ENCODE data around the gene LONRF2.
"Not testable (repeated sequence)": the region's sequence is repeated elsewhere in the genome, so short reads cannot be mapped to it uniquely, and the experiment has no call there.

Gene LONRF2

DNA sequence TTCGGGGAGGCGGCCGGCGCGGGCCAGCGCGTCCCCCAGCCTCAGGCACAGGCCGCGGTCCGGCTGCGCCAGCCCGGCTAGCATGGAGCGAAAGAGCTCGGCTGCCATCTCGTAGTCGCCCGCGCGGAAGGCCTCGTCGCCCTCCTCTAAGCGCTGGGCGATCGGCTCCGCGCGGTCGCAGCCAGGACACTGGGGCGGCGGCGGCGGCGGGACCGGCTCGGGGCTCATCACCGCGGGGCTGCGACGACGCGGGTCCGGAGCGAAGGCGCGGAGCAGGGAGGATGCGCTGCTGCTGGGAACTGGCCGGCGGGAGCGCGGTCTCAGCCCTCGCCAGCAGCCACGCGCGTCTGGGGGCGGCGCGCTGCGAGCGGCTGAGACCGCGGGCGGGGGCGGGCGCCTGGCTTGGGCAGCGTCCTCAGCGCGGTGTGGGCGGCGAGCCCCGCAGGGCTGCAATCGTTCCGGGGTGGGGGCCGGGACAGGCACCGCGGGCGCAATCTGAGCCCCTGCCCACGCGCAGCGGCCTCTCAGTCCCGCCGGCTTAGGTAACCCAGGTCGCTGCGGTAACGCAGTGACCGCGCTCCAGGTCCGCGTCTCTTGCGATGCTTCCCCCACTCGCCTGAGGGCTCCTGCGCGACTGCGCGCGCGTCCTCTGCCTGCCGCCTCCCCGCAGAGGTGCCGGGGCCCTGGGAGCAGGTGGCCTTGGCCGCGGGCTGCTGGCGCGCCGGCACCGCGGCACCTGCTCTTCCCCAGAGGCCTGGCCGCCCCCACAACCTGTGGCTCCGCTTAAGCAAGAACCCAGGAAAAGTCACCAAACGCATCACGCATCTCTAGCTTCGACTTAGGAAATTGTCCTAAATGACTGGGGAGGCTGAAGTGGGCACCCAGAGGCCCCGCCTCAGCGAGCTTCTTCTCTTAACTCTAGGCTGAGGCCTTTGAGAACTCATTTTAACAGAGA lies at the start of gene LONRF2:
LONRF2 (minus strand) TSS at position 636 of the 955 bp plus-strand sequence; CDS start at position 228, 408 bp downstream.
- peaks cover 2% of the 10 kb centered on the region for H3K4me1 Mint-ChIP-seq (ENCODE audit: low read depth)
- no peak within 1 kb of the TSS for H3K27ac Mint-ChIP-seq
- peak within 1 kb of the TSS; percentile 66 for H3K4me3 Mint-ChIP-seq
- peaks cover 66% of the 10 kb centered on the region for H3K27me3 Mint-ChIP-seq (ENCODE audit: low read depth)
- H3K9me3 Mint-ChIP-seq, result peaks cover 18% of the 10 kb centered on the region
- peak; percentile 23 for DNase-seq (ENCODE audit: low spot score)
- H3K36me3 Mint-ChIP-seq (ENCODE audit: low read depth), result peaks cover 6% of the 10 kb centered on the region

- peak overlapping the region; percentile 74 for H3K27ac Mint-ChIP-seq
- peaks cover 22% of the 10 kb centered on the region for H3K36me3 Mint-ChIP-seq (ENCODE audit: low read depth)
- H3K9me3 Mint-ChIP-seq, result peaks cover 46% of the 10 kb centered on the region
- DNase-seq (ENCODE audit: low spot score), result no peak
- H3K27me3 Mint-ChIP-seq (ENCODE audit: low read depth), result peaks cover 25% of the 10 kb centered on the region
- H3K4me1 Mint-ChIP-seq (ENCODE audit: low read depth), result peaks cover 26% of the 10 kb centered on the region
- peak overlapping the region; percentile 56 for H3K4me3 Mint-ChIP-seq
Measured at GRCh38 chr2:100367163-100367562, 44.9 kb upstream of the LONRF2 start.

DNA sequence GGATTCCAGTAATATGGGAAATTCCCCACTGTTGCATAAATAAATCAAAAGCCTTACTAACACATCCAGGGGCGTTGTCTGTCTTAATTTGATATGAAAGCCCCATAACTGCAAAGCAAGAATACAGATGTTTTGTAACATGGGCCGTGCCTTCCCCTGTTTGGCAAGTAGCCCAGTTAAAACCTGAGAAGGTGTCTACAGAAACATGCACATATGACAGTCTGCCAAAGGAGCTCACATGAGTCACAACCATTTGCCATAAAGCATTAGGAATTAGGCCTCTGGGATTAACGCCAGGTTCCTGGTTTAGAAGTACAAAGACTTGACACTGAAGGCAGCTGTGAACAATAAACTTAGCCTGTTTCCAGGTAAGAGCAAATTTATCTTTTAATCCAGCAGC lies 43.1 kb upstream of the LONRF2 start:
- Mint-ChIP-seq H3K9me3 (peaks cover 35% of the 10 kb centered on the region), H3K4me1 (ENCODE audit: low read depth) (peaks cover 25% of the 10 kb centered on the region), H3K36me3 (ENCODE audit: low read depth) (peaks cover 20% of the 10 kb centered on the region), H3K27ac (no peak overlapping the region), H3K27me3 (ENCODE audit: low read depth) (peaks cover 14% of the 10 kb centered on the region), H3K4me3 (no peak overlapping the region)
- no peak for DNase-seq (ENCODE audit: low spot score)

GRCh38 chr2:100362269-100362668 lies 40.0 kb upstream of the LONRF2 start:
- Mint-ChIP-seq H3K9me3 (peaks cover 25% of the 10 kb centered on the region), H3K27me3 (ENCODE audit: low read depth) (peaks cover 18% of the 10 kb centered on the region)
- not testable (repeated sequence) for H3K36me3 Mint-ChIP-seq (ENCODE audit: low read depth); H3K4me3 Mint-ChIP-seq; H3K4me1 Mint-ChIP-seq (ENCODE audit: low read depth); H3K27ac Mint-ChIP-seq; DNase-seq (ENCODE audit: low spot score)

DNA sequence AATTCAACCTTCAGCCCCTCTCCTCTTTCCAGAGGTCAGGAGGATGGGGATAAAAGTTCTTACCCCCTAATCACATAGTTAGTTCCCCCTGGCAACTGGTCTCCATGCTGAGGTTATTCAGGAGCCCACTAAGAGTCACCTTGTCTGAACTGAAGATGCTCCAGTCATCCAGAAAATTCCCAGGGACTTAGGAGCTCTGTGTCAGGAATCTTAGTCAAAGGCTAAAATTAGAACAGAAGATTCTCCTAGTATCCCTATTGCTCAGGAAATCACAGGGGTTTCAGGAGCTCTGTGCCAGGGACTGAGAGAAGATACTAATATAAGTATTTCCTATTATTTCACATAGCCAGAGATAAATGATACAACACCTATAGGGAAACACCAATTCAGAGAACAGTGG lies 37.3 kb upstream of the LONRF2 start:
- no peak overlapping the region for H3K4me3 Mint-ChIP-seq
- no peaks in the 10 kb centered on the region for H3K4me1 Mint-ChIP-seq (ENCODE audit: low read depth)
- peaks cover 25% of the 10 kb centered on the region for H3K9me3 Mint-ChIP-seq
- H3K27me3 Mint-ChIP-seq (ENCODE audit: low read depth), result peaks cover 36% of the 10 kb centered on the region
- DNase-seq (ENCODE audit: low spot score), result no peak
- no peak overlapping the region for H3K27ac Mint-ChIP-seq
- H3K36me3 Mint-ChIP-seq (ENCODE audit: low read depth), result peaks cover 5% of the 10 kb centered on the region

GRCh38 chr2:100358554-100358953 lies 36.3 kb upstream of the LONRF2 start:
- Mint-ChIP-seq H3K4me3 (no peak overlapping the region), H3K4me1 (ENCODE audit: low read depth) (no peaks in the 10 kb centered on the region), H3K27ac (no peak overlapping the region), H3K36me3 (ENCODE audit: low read depth) (peaks cover 5% of the 10 kb centered on the region), H3K9me3 (peaks cover 24% of the 10 kb centered on the region), H3K27me3 (ENCODE audit: low read depth) (peaks cover 38% of the 10 kb centered on the region)
- no peak for DNase-seq (ENCODE audit: low spot score)

DNA sequence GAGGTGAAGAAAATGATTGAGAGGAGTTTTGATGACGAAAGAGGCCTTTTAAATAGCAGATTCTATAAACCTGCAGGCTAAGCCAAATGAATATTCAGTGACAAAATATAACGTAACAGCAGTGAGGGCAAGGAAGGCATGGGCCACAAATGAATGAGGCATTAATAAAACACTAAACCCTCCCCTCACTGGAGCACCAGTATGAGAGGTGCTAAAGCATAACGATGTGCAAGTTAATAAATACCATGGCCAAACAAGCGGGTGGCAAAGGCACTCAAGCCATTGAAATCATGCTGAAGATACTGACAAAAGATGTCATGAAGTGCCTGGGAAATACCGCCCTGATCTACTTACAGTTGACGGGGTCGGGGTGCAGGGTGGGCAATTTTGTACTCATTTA lies 30.2 kb upstream of the LONRF2 start:
- Mint-ChIP-seq H3K36me3 (ENCODE audit: low read depth) (no peaks in the 10 kb centered on the region), H3K27ac (no peak overlapping the region), H3K4me3 (no peak overlapping the region), H3K9me3 (no peaks in the 10 kb centered on the region), H3K4me1 (ENCODE audit: low read depth) (no peaks in the 10 kb centered on the region), H3K27me3 (ENCODE audit: low read depth) (peaks cover 43% of the 10 kb centered on the region)
- DNase-seq (ENCODE audit: low spot score), result no peak

DNA sequence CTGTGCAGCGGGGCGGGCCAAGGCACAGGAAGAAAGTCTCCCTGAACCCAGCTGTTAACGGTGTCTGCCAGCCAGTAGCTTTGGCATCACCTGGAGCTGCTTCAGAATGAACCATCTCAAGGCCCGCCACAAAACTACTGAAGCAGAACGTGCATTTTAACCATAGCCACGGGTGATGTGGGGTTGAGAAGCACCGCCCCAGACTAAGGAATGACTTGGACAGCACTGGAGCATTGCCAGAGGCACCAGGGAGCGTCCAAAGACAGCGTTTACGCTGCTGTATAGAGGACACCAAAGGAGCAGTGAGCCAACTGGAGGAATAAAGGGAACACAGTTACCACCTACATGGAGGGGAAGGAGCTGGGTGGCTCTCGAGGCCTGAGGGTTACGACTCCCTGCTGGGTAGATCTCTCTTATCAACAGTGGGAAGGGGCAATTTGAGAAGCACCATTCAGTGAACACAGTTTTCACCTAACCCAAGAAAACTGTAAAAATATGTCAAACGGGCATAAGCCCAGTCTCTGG lies 28.4 kb upstream of the LONRF2 start:
- Mint-ChIP-seq H3K27me3 (ENCODE audit: low read depth) (peaks cover 39% of the 10 kb centered on the region), H3K4me3 (no peak overlapping the region), H3K4me1 (ENCODE audit: low read depth) (no peaks in the 10 kb centered on the region), H3K36me3 (ENCODE audit: low read depth) (no peaks in the 10 kb centered on the region), H3K27ac (no peak overlapping the region), H3K9me3 (no peaks in the 10 kb centered on the region)
- no peak for DNase-seq (ENCODE audit: low spot score)

- H3K27me3 Mint-ChIP-seq (ENCODE audit: low read depth), result peaks cover 47% of the 10 kb centered on the region
- H3K36me3 Mint-ChIP-seq (ENCODE audit: low read depth); H3K4me3 Mint-ChIP-seq; H3K9me3 Mint-ChIP-seq; H3K4me1 Mint-ChIP-seq (ENCODE audit: low read depth); H3K27ac Mint-ChIP-seq; DNase-seq (ENCODE audit: low spot score): not testable (repeated sequence)
Measured at GRCh38 chr2:100345144-100345543, 22.8 kb upstream of the LONRF2 start.

- no peaks in the 10 kb centered on the region for H3K4me1 Mint-ChIP-seq (ENCODE audit: low read depth)
- peaks cover 48% of the 10 kb centered on the region for H3K27me3 Mint-ChIP-seq (ENCODE audit: low read depth)
- H3K9me3 Mint-ChIP-seq, result peaks cover 6% of the 10 kb centered on the region
- no peak for DNase-seq (ENCODE audit: low spot score)
- H3K36me3 Mint-ChIP-seq (ENCODE audit: low read depth), result no peaks in the 10 kb centered on the region
- no peak overlapping the region for H3K4me3 Mint-ChIP-seq
- no peak overlapping the region for H3K27ac Mint-ChIP-seq
Measured at GRCh38 chr2:100344433-100344832, 22.1 kb upstream of the LONRF2 start.

GRCh38 chr2:100342466-100342865 lies 20.2 kb upstream of the LONRF2 start:
- not testable (repeated sequence) for H3K27ac Mint-ChIP-seq; DNase-seq (ENCODE audit: low spot score); H3K4me1 Mint-ChIP-seq (ENCODE audit: low read depth); H3K9me3 Mint-ChIP-seq; H3K36me3 Mint-ChIP-seq (ENCODE audit: low read depth); H3K4me3 Mint-ChIP-seq
- H3K27me3 Mint-ChIP-seq (ENCODE audit: low read depth), result peaks cover 46% of the 10 kb centered on the region

- H3K9me3 Mint-ChIP-seq, result peaks cover 6% of the 10 kb centered on the region
- no peak overlapping the region for H3K4me3 Mint-ChIP-seq
- DNase-seq (ENCODE audit: low spot score), result no peak
- no peaks in the 10 kb centered on the region for H3K36me3 Mint-ChIP-seq (ENCODE audit: low read depth)
- peaks cover 44% of the 10 kb centered on the region for H3K27me3 Mint-ChIP-seq (ENCODE audit: low read depth)
- H3K4me1 Mint-ChIP-seq (ENCODE audit: low read depth), result no peaks in the 10 kb centered on the region
- no peak overlapping the region for H3K27ac Mint-ChIP-seq
Measured at GRCh38 chr2:100339823-100340222, 17.5 kb upstream of the LONRF2 start.

- Mint-ChIP-seq H3K27ac (no peak overlapping the region), H3K9me3 (no peaks in the 10 kb centered on the region), H3K27me3 (ENCODE audit: low read depth) (peaks cover 36% of the 10 kb centered on the region), H3K4me3 (no peak overlapping the region), H3K4me1 (ENCODE audit: low read depth) (no peaks in the 10 kb centered on the region), H3K36me3 (ENCODE audit: low read depth) (no peaks in the 10 kb centered on the region)
- no peak for DNase-seq (ENCODE audit: low spot score)
Measured at GRCh38 chr2:100334929-100335328, 12.6 kb upstream of the LONRF2 start.

GRCh38 chr2:100327742-100328141 lies 5.4 kb upstream of the LONRF2 start:
- H3K4me1 Mint-ChIP-seq (ENCODE audit: low read depth), result no peaks in the 10 kb centered on the region
- no peak for DNase-seq (ENCODE audit: low spot score)
- H3K4me3 Mint-ChIP-seq, result no peak overlapping the region
- no peak overlapping the region for H3K27ac Mint-ChIP-seq
- H3K9me3 Mint-ChIP-seq, result no peaks in the 10 kb centered on the region
- H3K36me3 Mint-ChIP-seq (ENCODE audit: low read depth), result no peaks in the 10 kb centered on the region
- peaks cover 54% of the 10 kb centered on the region for H3K27me3 Mint-ChIP-seq (ENCODE audit: low read depth)
